Kidney (tissue), 14 donors: ENCODE measurements around the gene SLCO3A1. TPM values are rescaled to one million over a fixed set of nuclear protein-coding genes. Genes with fewer than 3 reads are reported as not detected.

Experiments used
- DNase-seq, 5 donors: peaks; one replicate each; pipeline ENCODE4 v3.0.0-alpha.2; 2013 to 2020
- FAIRE-seq: peaks from 2 replicates; lab custom pipeline; 2012; peaks lifted over from hg19 to GRCh38; lab: Jason Lieb, UNC
- H3K27ac ChIP-seq, 2 donors: one replicate each; pipeline ENCODE4 v1.7.0; 2013; ENCODE audit warnings: low read depth in 2 of 2, low read length in 2 of 2, inconsistent platforms in 1 of 2
- H3K27me3 ChIP-seq: one replicate; pipeline ENCODE4 v1.7.1; 2013; ENCODE audit warnings: low read length, inconsistent platforms; ENCODE audit not compliant: control insufficient read depth, insufficient read depth
- H3K36me3 ChIP-seq, 3 donors: one replicate each; pipeline versions ENCODE4 v1.7.0 to v1.7.1; 2013; ENCODE audit warnings: low read length in 3 of 3, control low read depth in 1 of 3, inconsistent platforms in 1 of 3; ENCODE audit not compliant: insufficient read depth in 3 of 3, control insufficient read depth in 2 of 3
- H3K4me1 ChIP-seq, 3 donors: one replicate each; pipeline versions ENCODE4 v1.7.0 to v1.7.1; 2013; ENCODE audit warnings: low read length in 3 of 3, inconsistent platforms in 1 of 3, low read depth in 1 of 3; ENCODE audit not compliant: control insufficient read depth in 2 of 3, insufficient read depth in 2 of 3
- H3K4me3 ChIP-seq, 3 donors: one replicate each; pipeline versions ENCODE4 v1.7.0 to v1.8.1; 2013; ENCODE audit warnings: low read length in 3 of 3, control low read depth in 1 of 3, inconsistent platforms in 1 of 3
- H3K9ac ChIP-seq, 3 donors: one replicate each; pipeline versions ENCODE4 v1.7.0 to v1.7.1; 2013; ENCODE audit warnings: low read length in 3 of 3, control low read depth in 1 of 3, inconsistent platforms in 1 of 3
- H3K9me3 ChIP-seq, 3 donors: one replicate each; pipeline versions ENCODE4 v1.7.0 to v1.7.1; 2013; ENCODE audit warnings: low read length in 3 of 3, control low read depth in 1 of 3, inconsistent platforms in 1 of 3; ENCODE audit not compliant: control insufficient read depth in 2 of 3, insufficient read depth in 1 of 3
- CTCF ChIP-seq: IDR thresholded peaks from 3 replicates; pipeline ENCODE4 v1.5.1; 2012; ENCODE audit warnings: mild to moderate bottlenecking, moderate library complexity, borderline replicate concordance; ENCODE audit not compliant: insufficient read depth; ENCODE audit errors: extremely low read depth
- intact Hi-C: fragments of 100-400 bp; cut with DNase I; formaldehyde crosslinking; loops from one replicate; pipeline ENCODE4 v1.11.1; 2022
- polyA plus RNA-seq: library from polyadenylated mRNA; stranded (reverse); fragments of 350-450 nt; fragmentation: Illumina TruSeq; extraction: RNeasy Lipid Tissue Mini Kit (QIAGEN cat#74804); gene quantifications from one replicate; pipeline ENCODE4 v1.2.3, GENCODE V29; 2014; ENCODE audit warnings: low read depth, low replicate concordance; ENCODE audit not compliant: insufficient read depth
- total RNA-seq: library from RNA; stranded (reverse); fragmentation: NEBNext Ultra II Directional; extraction: Animal tissue kit (Norgen Biotek cat#: 25700); gene quantifications from one replicate; pipeline ENCODE4 v1.2.1, GENCODE V29; 2021
- donor health status: control.
- donor health status: control.
- donor health status: control.
- donor health status: control.
- donor health status: control.
- donor health status: DM: yes; HTN: yes; CAD: no.
- donor health status: Normal renal cell carcinoma (clear cell type).

The SLCO3A1 gene
- total and polyA plus RNA-seq, 2 donors from 2014 or later = 12.8 to 59.4 TPM

- intact Hi-C loops = no loop called here
- H3K27ac ChIP-seq = no peak overlapping the region
- H3K27me3 ChIP-seq = no peaks in the 10 kb centered on the region
- TF ChIP-seq CTCF = no peak
- no peak for FAIRE-seq
- H3K9me3 ChIP-seq = no peaks in the 10 kb centered on the region
- H3K4me1 ChIP-seq = no peaks in the 10 kb centered on the region
- DNase-seq = no peak
- no peaks in the 10 kb centered on the region for H3K36me3 ChIP-seq
- H3K9ac ChIP-seq = no peak overlapping the region
- no peak overlapping the region for H3K4me3 ChIP-seq
Measured at GRCh38 chr15:91878319-91878870, 24.9 kb downstream of the SLCO3A1 start.

GRCh38 chr15:91879158-91879557 is 25.6 kb downstream of the SLCO3A1 start:
- no peak for FAIRE-seq
- H3K9ac ChIP-seq = no peak overlapping the region
- no peak overlapping the region for H3K4me3 ChIP-seq
- H3K4me1 ChIP-seq = no peaks in the 10 kb centered on the region
- no peak for TF ChIP-seq CTCF
- no peak for DNase-seq
- intact Hi-C loops = no loop called here
- no peaks in the 10 kb centered on the region for H3K27me3 ChIP-seq
- no peak overlapping the region for H3K27ac ChIP-seq
- H3K9me3 ChIP-seq = no peaks in the 10 kb centered on the region
- no peaks in the 10 kb centered on the region for H3K36me3 ChIP-seq

- DNase-seq (no peak), FAIRE-seq (no peak)
- intact Hi-C loops = no loop called here
- H3K9me3 ChIP-seq = no peaks in the 10 kb centered on the region
- H3K27me3 ChIP-seq = no peaks in the 10 kb centered on the region
- H3K4me1 ChIP-seq = no peaks in the 10 kb centered on the region
- H3K27ac ChIP-seq = no peak overlapping the region
- H3K36me3 ChIP-seq = no peaks in the 10 kb centered on the region
- H3K9ac ChIP-seq = no peak overlapping the region
- H3K4me3 ChIP-seq = no peak overlapping the region
- no peak for TF ChIP-seq CTCF
Measured at GRCh38 chr15:91880373-91880772, 26.9 kb downstream of the SLCO3A1 start.

- no peak for TF ChIP-seq CTCF
- no peak for FAIRE-seq
- no peak overlapping the region for H3K9ac ChIP-seq
Measured at GRCh38 chr15:91881569-91882297, 28.2 kb downstream of the SLCO3A1 start.

More at GRCh38 chr15:91881569-91882297, 28.2 kb downstream of the SLCO3A1 start:
- DNase-seq = no peak
- Histone ChIP-seq H3K4me1 (no peaks in the 10 kb centered on the region), H3K27ac (no peak overlapping the region), H3K36me3 (no peaks in the 10 kb centered on the region), H3K9me3 (no peaks in the 10 kb centered on the region), H3K4me3 (no peak overlapping the region), H3K27me3 (no peaks in the 10 kb centered on the region)
- intact Hi-C loops = no loop called here
